GM19351 (cell line): ENCODE data around the gene SGSH.
"Not testable (repeated sequence)": the region's sequence is repeated elsewhere in the genome, so short reads cannot be mapped to it uniquely, and the experiment has no call there.

Experiments used
- ATAC-seq: cut with Tn5 transposase; IDR thresholded peaks from one replicate; pipeline ENCODE4 v1.9.1; 2021; ENCODE audit warnings: mild to moderate bottlenecking, moderate library complexity; ENCODE audit not compliant: unreplicated experiment

Gene SGSH

DNA sequence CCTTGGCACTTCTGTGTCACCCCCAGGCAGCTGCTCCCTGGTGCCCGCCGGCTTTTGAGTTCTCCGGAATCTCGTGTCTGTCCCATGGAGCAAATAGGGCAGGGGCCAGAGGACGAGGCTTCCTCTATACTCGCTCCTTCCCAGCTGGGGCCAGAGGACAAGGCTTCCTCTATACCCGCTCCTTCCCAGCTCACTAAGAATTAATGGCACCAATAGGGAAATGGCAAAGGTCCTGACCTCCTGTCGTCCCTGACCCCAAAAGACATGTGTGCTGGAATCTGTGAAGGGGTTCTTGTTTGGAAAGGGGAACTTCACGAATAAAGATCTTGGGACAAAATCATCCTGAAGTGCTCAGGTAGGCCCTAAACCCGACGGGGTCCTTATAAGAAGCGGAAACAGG, 7.6 kb downstream of the SGSH start:
- ATAC-seq: no peak

DNA sequence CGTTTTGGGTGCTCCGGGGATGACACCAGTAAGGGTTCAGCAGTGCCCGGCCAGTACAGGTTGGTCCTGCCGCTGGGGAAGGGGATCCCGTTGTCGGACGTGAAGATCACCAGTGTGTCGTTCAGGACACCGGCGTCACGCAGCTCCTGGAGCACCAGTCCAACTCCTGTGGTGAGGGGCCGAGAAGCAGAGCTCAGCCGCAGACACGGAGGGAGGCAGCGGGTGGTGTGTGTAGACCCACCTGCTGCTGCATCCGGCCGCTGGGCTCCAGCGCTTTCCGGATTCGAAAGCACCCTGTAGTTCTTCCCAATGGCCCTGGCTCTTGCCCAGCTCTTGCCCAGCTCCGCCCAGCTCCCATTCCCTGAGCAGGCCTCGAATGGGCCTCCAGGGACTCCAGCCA, 8.0 kb downstream of the SGSH start:
- no peak for ATAC-seq

DNA sequence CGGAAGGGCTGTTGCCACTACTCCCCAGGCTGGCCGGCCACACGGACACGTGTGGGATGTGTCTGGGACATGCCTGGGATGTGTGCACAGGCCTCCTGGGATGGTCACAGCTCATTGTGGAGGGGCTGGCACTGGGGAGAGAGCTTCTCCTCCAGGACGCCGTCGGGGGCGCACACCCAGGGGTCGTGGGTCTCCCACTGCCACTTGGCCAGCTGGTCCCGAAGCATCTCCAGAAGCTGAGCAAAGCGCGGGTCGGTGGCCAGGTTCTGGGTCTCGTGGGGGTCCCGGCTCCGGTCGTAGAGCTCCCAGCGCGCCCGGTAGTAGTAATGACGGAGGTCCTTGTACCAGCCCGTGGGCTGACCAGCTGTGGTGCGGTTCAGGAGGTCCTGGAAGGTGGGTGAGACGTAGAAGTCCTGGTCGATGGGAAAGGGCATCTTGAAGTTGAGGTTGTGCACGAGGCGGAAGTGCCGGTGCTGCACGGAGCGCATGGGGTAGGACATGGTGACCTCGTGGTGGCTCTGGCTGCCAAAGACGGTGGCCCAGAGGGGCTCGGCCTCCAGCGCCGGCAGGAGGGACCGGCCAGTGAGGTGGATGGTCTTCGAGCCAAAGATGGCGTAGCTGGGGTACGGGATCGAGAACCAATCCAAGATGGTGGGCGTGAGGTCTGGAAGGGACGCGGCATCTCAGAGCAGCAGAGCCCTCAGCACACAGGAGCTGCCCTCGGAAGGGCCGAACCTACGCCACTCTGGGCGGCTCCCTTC, 9.6 kb downstream of the SGSH start:
- no peak for ATAC-seq

GRCh38 chr17:80209765-80210164, 10.4 kb downstream of the SGSH start:
- no peak for ATAC-seq

GRCh38 chr17:80208050-80208449, 12.1 kb downstream of the SGSH start:
- no peak for ATAC-seq

DNA sequence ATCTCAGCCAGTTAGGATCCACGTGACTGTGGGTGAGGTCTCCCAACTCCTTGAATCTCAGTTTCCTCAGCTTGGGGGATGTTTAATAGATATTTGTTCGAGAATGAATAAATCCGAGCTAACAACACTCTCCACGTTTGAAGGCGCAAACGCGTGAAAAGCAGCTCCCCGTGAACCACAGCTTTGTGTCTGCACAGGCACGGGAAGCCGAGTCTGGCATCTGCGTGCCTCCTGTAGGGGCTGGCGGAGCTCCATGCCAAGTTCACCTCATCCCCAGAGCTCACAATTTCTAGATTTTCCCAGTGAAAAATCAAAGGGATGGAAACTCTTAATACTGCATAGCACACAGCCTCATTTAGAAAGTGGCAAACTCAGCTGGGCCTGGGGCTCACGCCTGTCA, 14.3 kb downstream of the SGSH start:
- ATAC-seq: no peak

- ATAC-seq: no peak
Observed at GRCh38 chr17:80204626-80205468, 15.3 kb downstream of the SGSH start.

GRCh38 chr17:80203471-80203963, 16.6 kb downstream of the SGSH start:
- no peak for ATAC-seq

DNA sequence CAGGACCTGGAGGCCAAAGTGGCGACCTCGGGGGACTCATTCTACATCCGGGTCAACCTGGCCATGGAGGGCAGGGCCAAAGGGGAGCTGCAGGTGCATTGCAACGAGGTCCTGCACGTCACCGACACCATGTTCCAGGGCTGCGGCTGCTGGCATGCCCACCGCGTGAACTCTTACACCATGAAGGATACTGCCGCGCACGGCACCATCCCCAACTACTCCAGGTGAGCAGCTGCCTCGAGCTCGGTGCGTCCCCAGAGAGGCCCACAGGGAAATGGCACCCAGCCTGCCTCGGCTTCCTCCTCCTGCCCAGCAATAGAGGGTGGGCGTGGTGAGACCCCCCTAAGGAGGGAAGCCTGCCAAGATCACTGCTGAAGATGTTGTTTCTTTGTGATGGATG, 17.9 kb downstream of the SGSH start:
- ATAC-seq: no peak

DNA sequence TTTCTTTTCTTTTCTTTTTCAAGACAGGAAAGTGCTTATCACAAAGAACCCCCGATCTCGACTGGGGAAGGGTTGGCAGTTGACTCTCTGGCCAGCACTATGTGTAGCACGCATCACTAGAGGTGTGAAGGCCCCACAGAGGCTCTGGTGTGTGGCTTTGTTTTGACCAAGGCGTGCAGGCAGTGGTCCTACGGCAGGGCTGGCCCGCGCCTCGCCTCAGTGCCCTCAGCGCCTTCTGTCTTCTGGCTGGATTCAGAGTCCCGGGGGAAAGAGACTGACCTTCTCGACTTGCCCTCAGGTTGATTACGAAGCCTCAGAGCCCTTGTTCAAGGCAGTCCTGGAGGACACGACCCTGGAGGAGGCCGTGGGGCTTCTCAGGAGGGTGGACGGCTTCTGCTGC, 18.7 kb downstream of the SGSH start:
- ATAC-seq: no peak

- not testable (repeated sequence) for ATAC-seq
Observed at GRCh38 chr17:80199295-80199694, 20.8 kb downstream of the SGSH start.

- ATAC-seq: no peak
Observed at GRCh38 chr17:80198144-80198661, 21.9 kb downstream of the SGSH start.

DNA sequence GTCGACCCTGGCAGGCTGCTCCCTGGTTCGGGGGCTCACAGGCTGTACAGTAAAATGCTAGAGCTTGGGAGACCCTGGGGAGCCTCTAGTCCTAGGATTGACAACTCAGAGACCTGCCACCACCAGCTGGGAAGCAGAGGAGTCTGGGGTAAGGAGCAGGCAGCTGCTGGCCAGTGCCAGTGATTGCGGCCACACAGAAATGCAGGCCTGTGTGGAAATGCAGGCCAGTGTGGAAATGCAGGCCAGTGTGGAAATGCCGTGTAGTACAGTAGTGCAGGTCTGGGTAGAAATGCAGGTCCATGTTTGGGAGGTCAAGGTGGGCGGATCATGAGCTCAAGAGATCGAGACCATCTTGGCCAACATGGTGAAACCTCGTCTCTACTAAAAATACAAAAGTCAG, 23.5 kb downstream of the SGSH start:
- ATAC-seq: no peak

GRCh38 chr17:80195671-80196529, 24.2 kb downstream of the SGSH start:
- no peak for ATAC-seq

DNA sequence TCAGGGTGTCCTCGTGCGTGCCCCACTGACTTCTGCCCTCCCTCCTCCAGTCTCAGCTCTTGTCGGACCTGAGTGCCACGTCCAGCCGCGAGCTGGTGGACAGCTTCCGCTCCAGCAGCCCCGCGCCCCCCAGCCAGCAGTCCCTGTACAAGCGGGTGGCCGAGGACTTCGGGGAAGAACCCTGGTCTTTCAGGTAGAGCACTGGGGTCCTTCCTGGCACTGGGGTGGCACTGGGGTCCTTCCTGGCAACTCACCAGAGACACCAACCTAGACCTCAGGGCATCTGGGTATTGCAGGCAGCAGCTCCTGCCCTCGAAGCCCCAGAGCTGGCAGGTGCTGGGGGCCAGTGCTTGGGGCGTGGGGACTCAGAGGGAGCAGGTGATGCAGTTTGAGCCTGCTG, 25.0 kb downstream of the SGSH start:
- ATAC-seq: no peak

GRCh38 chr17:80191865-80192661, 28.1 kb downstream of the SGSH start:
- ATAC-seq: no peak

DNA sequence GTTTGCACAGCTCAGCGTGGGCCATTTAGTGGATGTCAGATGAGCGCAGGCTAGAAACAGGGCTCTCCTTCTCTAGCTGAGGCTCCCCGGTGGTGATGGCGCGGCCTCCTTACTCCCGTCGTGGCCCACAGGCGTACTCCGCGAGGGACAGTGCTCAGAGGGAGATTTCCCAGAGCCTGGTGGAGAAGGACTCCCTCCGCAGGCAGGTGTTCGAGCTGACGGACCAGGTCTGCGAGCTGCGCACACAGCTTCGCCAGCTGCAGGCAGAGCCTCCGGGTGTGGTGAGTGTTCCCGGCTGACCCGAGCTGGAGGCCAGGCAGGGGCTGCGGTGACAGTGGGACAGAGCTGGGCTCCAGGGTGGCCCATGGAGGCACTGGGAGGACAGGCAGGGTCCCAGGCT, 28.9 kb downstream of the SGSH start:
- ATAC-seq: no peak

DNA sequence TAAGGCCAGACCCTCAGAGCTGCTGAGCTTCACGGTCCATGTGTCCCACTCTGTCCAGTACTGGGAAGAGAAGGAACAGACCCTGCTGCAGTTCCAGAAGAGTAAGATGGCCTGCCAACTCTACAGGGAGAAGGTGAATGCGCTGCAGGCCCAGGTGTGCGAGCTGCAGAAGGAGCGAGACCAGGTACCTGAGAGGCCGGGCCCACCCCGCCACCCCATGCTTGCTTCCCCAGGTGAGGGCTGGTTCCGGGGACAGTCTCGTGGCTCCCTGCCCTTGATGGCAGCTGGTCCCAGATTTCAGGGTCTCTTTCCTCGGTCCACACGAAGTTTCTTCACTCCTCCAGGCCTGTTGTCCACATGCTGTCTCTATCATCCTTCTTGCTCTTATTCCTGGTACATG, 29.4 kb downstream of the SGSH start:
- ATAC-seq: no peak

- ATAC-seq: no peak
Observed at GRCh38 chr17:80189611-80190010, 30.5 kb downstream of the SGSH start.

- no peak for ATAC-seq
Observed at GRCh38 chr17:80187515-80187941, 32.6 kb downstream of the SGSH start.
